DND-41 (cell line): ENCODE data around the gene CLCN7.

Experiments used
- CTCF ChIP-seq: IDR thresholded peaks from 2 replicates; pipeline ENCODE4 v1.5.1; 2012; ENCODE audit warnings: borderline replicate concordance, low read length, moderate library complexity, mild to moderate bottlenecking; ENCODE audit not compliant: poor library complexity, severe bottlenecking; ENCODE audit errors: extremely low read depth
- EZH2 ChIP-seq: IDR thresholded peaks from 3 replicates; pipeline ENCODE4 v1.6.1; 2012; ENCODE audit warnings: borderline replicate concordance, low read depth, mild to moderate bottlenecking, moderate library complexity, low read length, inconsistent platforms; ENCODE audit not compliant: severe bottlenecking

GRCh38 chr16:1403733-1404132, 71.1 kb downstream of the CLCN7 start:
- TF ChIP-seq CTCF = no peak
- no peak for TF ChIP-seq EZH2
